ENCODE data around the gene LRMDA. TPM values are rescaled to one million over a fixed set of nuclear protein-coding genes. Genes with fewer than 3 reads are reported as not detected.

LRMDA gene
- total RNA-seq, 4 donors from 2014 or later: 2.2 to 7.8 (median 4.5) TPM

DNA sequence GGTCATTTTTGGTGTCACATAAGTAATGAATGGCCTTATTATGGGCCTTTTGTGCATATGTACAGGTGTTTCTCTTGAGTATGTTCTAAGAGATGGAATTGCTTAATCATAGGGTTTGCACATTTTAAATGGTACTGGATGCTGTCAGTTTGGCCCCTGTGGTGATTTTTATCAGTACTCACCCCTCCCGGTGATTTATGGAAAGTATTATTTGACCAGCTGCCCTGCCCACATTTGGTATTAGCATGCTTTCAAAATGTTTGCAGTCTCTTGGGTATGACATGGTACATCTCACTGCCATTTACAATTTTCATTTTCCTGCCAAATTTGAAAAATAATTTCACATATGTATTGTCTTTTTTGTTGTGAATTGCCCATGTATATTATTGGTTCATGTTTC is 427.7 kb downstream of the LRMDA start:
- H3K4me3 ChIP-seq: no peak overlapping the region
- no peaks in the 10 kb centered on the region for H3K36me3 ChIP-seq
- no peaks in the 10 kb centered on the region for H3K27me3 ChIP-seq
- TF ChIP-seq POLR2A (IDR thresholded peaks at IDR 0.05) (no peak), POLR2AphosphoS5 (IDR thresholded peaks at IDR 0.05) (no peak), EP300 (IDR thresholded peaks at IDR 0.05; ENCODE audit: low read depth) (no peak)
- TF ChIP-seq, protein P1, sequence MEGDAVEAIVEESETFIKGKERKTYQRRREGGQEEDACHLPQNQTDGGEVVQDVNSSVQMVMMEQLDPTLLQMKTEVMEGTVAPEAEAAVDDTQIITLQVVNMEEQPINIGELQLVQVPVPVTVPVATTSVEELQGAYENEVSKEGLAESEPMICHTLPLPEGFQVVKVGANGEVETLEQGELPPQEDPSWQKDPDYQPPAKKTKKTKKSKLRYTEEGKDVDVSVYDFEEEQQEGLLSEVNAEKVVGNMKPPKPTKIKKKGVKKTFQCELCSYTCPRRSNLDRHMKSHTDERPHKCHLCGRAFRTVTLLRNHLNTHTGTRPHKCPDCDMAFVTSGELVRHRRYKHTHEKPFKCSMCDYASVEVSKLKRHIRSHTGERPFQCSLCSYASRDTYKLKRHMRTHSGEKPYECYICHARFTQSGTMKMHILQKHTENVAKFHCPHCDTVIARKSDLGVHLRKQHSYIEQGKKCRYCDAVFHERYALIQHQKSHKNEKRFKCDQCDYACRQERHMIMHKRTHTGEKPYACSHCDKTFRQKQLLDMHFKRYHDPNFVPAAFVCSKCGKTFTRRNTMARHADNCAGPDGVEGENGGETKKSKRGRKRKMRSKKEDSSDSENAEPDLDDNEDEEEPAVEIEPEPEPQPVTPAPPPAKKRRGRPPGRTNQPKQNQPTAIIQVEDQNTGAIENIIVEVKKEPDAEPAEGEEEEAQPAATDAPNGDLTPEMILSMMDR (IDR thresholded peaks at IDR 0.05): no peak
- H3K9me3 ChIP-seq: no peaks in the 10 kb centered on the region
- H3K27ac ChIP-seq: no peak overlapping the region
- 0 to 50% methylated on average over 1 of the region's 1 CpG for WGBS, 2 donors (ENCODE audit: low coverage in 1 of 2)
- intact Hi-C loops (cut with DNase I; ENCODE audit: low total_unique reads) (no loop called here), in situ Hi-C loops (cut with MboI; ENCODE audit: low pct_ligation_motif_present in 1 of 4, low pct_unique_long_range_greater_than_20kb in 1 of 4, low sequenced_read_pairs in 3 of 4) (no loop called here)
- no peaks in the 10 kb centered on the region for H3K4me1 ChIP-seq
- no peak for DNase-seq

DNA sequence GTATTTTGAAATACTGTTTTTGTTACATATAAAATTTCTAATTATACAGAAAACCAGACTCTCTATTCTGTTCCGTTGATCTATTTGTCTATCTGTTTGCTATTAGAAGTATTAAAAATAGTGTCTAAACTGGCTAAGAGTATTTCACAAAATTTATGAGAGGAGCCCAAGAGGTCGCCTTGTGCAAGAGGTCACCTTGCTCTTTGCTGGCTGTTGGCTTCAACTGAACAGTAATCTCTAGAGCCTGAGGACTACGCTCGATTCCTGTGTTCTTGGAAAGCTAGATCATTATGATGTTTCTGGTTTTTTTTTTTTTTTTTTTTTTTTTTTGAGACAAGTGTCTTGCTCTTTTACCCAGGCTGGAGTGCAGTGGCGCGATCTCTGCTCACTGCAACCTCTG is 428.6 kb downstream of the LRMDA start:
- TF ChIP-seq EP300 (IDR thresholded peaks at IDR 0.05; ENCODE audit: low read depth) (no peak), POLR2AphosphoS5 (IDR thresholded peaks at IDR 0.05) (no peak), POLR2A (IDR thresholded peaks at IDR 0.05) (no peak)
- TF ChIP-seq, protein P1 (IDR thresholded peaks at IDR 0.05): no peak
- no peak overlapping the region for H3K27ac ChIP-seq
- H3K27me3 ChIP-seq: no peaks in the 10 kb centered on the region
- H3K4me1 ChIP-seq: no peaks in the 10 kb centered on the region
- no peak for DNase-seq
- H3K4me3 ChIP-seq: no peak overlapping the region
- WGBS, 2 donors (ENCODE audit: low coverage in 1 of 2): 72 to 86% methylated on average over 4 to 6 of the region's 6 CpGs
- H3K9me3 ChIP-seq: no peaks in the 10 kb centered on the region
- in situ Hi-C loops (cut with MboI; ENCODE audit: low pct_ligation_motif_present in 1 of 4, low pct_unique_long_range_greater_than_20kb in 1 of 4, low sequenced_read_pairs in 3 of 4) (no loop called here), intact Hi-C loops (cut with DNase I; ENCODE audit: low total_unique reads) (no loop called here)
- H3K36me3 ChIP-seq: no peaks in the 10 kb centered on the region

DNA sequence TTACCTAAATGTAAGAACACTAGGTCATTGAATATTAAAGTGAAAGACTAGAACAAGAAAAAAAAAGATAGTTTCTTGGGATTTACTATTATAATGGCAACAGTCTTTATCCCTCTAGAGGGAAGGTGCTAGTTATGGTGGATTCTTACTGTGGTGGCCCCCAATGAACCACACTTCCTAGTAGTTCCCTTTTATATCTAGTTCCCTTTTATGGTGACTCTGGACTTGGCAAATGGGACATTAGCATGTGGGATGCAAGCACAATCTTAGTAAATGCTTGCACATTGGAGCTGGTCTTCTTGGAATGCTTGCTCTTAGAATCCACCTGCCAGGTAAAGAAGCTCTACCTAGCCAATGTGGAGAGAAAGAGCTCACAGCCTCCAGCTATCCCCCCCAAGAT is 430.2 kb downstream of the LRMDA start:
- Histone ChIP-seq H3K4me1 (no peaks in the 10 kb centered on the region), H3K36me3 (no peaks in the 10 kb centered on the region), H3K27ac (no peak overlapping the region), H3K27me3 (no peaks in the 10 kb centered on the region), H3K4me3 (no peak overlapping the region), H3K9me3 (no peaks in the 10 kb centered on the region)
- DNase-seq: no peak
- intact Hi-C loops (cut with DNase I; ENCODE audit: low total_unique reads): no loop called here
- in situ Hi-C loops (cut with MboI; ENCODE audit: low pct_ligation_motif_present in 1 of 4, low pct_unique_long_range_greater_than_20kb in 1 of 4, low sequenced_read_pairs in 3 of 4): no loop called here
- no peak for TF ChIP-seq EP300 (IDR thresholded peaks at IDR 0.05; ENCODE audit: low read depth)
- TF ChIP-seq POLR2AphosphoS5 (IDR thresholded peaks at IDR 0.05): no peak
- TF ChIP-seq POLR2A (IDR thresholded peaks at IDR 0.05): no peak
- TF ChIP-seq, protein P1 (IDR thresholded peaks at IDR 0.05): no peak

DNA sequence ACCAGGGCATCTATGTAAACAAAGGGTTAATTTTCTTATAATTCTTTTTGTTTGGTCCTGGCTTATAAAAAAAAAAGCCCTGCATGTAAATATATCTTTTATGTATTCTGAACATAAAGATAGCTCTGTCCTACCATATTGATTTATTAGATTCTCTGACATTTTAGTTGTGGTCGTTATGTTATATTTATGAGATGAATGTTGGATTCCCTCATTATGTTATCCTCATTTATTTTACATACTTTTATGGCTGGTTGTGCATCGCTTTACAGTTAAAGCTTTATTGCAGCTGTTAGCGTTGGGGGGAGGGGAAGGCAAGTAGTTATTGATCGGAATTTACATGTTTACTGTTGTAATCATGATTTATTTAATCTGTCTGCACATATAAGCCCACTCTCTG is 431.5 kb downstream of the LRMDA start:
- WGBS, 2 donors (ENCODE audit: low coverage in 1 of 2): 43 to 55% methylated on average over 4 of the region's 4 CpGs
- no peak overlapping the region for H3K27ac ChIP-seq
- H3K4me1 ChIP-seq: no peaks in the 10 kb centered on the region
- TF ChIP-seq, protein P1 (IDR thresholded peaks at IDR 0.05): no peak
- no peak for TF ChIP-seq POLR2A (IDR thresholded peaks at IDR 0.05)
- no peak for TF ChIP-seq EP300 (IDR thresholded peaks at IDR 0.05; ENCODE audit: low read depth)
- H3K36me3 ChIP-seq: no peaks in the 10 kb centered on the region
- DNase-seq: no peak
- no peaks in the 10 kb centered on the region for H3K27me3 ChIP-seq
- in situ Hi-C loops (cut with MboI; ENCODE audit: low pct_ligation_motif_present in 1 of 4, low pct_unique_long_range_greater_than_20kb in 1 of 4, low sequenced_read_pairs in 3 of 4) (no loop called here), intact Hi-C loops (cut with DNase I; ENCODE audit: low total_unique reads) (no loop called here)
- H3K9me3 ChIP-seq: no peaks in the 10 kb centered on the region
- H3K4me3 ChIP-seq: no peak overlapping the region

All from transverse colon (tissue), 4 donors.